Measurements from ENCODE around the gene AFF3. TPM values are rescaled to one million over a fixed set of nuclear protein-coding genes. Genes with fewer than 3 reads are reported as not detected.

Gene AFF3
- total RNA-seq, 2 experiments from 2014 or later = 2.6 to 2.9 TPM

DNA sequence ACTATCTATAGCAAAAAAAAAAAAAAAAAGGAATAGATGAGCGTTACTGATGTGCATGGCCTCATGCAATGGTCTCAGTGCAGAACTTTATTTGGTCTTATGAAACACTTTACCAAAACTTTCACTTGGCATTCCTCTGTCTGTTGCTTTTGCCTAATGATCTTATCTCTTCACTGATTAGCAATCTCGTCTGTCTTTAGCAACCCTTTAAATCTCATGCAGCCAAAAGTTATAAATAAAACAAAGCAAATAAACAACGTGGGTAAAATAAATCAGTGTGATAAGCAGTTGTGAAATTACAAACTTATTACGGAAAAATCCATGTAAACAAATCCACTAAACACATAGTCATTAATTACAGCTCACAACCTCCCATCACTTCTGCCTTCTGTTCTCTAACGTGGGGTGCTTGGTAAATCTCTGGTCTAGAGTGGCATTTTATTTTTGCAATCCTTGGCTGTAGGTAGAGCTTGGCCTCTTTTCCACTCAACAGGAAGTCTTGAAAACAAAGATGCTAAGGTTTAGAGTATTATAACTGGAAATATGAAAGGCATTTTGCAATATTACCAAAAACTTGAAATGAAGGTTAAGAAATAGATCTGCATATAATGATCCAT, 288.0 kb downstream of the AFF3 start:
- Mint-ChIP-seq H3K9me3 (no peaks in the 10 kb centered on the region), H3K36me3 (no peaks in the 10 kb centered on the region), H3K27ac (peak overlapping the region; percentile 30), H3K27me3 (peaks cover 7% of the 10 kb centered on the region), H3K4me3 (no peak overlapping the region), H3K4me1 (no peaks in the 10 kb centered on the region)
- no peak for DNase-seq

DNA sequence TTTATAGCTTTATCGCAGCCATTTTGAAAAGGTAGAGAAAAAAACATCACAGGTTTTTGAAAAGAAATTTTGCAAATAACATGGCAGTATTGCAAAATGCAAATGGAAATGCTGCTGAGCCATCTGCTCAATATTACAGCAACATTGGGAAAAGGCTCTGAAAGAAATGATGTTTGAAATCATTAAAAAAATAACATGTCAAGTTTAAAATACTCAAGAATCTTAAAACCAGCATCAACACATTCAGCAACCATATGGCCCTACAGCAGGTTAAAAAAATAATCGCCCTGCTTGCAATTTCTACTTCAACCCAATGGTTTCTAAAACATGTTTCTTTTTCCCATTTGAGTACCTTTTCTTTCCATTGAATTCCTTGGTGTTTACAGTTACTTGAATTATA, 289.4 kb downstream of the AFF3 start:
- H3K4me3 Mint-ChIP-seq = no peak overlapping the region
- H3K27ac Mint-ChIP-seq = no peak overlapping the region
- H3K9me3 Mint-ChIP-seq = no peaks in the 10 kb centered on the region
- no peaks in the 10 kb centered on the region for H3K4me1 Mint-ChIP-seq
- peaks cover 3% of the 10 kb centered on the region for H3K27me3 Mint-ChIP-seq
- H3K36me3 Mint-ChIP-seq = no peaks in the 10 kb centered on the region
- DNase-seq = no peak

DNA sequence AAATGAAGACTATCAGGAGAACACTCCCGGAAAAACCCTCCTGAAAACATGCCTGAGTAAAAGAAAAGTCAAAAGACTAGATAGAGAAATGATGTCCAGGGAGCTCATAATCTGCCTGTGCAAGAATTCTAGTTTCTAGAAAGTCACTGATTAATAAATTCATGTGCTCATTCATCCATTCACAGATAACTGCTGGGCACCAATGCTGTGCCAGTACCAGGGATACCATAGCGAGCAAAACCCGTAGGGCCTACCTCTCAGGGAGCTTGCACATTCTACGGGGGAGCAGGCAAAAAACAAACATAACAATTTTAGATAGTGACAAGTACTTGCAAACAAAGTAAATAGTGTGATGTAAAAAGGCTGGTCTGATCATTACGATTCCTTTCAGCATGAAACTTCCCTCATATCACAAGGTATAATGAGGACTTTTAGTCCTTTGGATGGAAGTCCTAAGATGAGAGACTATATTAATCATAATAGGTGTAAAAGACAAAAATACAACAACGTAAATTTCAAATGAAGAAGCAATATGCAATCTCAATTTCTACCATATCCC, 289.9 kb downstream of the AFF3 start:
- no peak for DNase-seq
- H3K4me3 Mint-ChIP-seq = no peak overlapping the region
- no peaks in the 10 kb centered on the region for H3K9me3 Mint-ChIP-seq
- H3K27ac Mint-ChIP-seq = no peak overlapping the region
- H3K36me3 Mint-ChIP-seq = no peaks in the 10 kb centered on the region
- H3K4me1 Mint-ChIP-seq = no peaks in the 10 kb centered on the region
- peaks cover 8% of the 10 kb centered on the region for H3K27me3 Mint-ChIP-seq

DNA sequence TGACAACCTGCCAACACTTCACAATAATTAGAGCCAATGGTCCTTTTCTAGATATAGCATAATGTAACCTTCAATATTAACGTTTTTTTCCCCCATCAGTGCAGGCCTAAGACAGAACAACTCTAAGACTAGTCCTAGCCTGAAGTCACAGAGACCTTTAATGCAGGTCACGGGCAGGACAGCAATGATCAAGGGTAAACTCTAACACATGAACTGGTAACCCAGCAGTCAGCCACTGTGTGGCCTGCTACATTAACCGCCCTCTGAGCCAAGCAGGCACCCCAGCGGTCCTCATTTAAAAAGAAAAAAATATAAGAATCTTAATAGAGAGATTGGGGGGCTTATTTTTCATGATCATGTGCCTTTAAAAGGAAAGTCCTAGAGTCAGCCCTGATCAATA, 290.6 kb downstream of the AFF3 start:
- Mint-ChIP-seq H3K4me1 (no peaks in the 10 kb centered on the region), H3K27me3 (peaks cover 8% of the 10 kb centered on the region), H3K4me3 (no peak overlapping the region), H3K9me3 (no peaks in the 10 kb centered on the region), H3K27ac (no peak overlapping the region), H3K36me3 (no peaks in the 10 kb centered on the region)
- DNase-seq = no peak

DNA sequence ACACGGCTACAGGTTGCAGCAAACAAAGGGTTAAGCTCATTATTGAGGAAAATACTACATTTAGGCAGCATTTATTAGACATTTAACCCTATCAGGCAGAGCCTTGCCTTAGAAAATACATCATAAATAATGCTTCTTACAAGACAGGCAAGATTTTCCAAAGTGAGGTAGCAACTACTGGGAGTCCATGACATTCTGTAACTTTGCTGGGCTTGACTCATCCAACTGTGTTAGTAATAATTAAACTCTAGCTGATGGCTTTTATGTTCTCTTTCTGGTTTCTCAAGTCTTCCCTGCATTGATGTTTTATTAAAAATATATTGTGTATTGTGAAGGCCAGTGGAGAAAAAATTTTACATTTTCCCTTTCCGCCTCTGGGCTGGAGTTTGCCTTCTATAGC, 291.3 kb downstream of the AFF3 start:
- no peak for DNase-seq

DNA sequence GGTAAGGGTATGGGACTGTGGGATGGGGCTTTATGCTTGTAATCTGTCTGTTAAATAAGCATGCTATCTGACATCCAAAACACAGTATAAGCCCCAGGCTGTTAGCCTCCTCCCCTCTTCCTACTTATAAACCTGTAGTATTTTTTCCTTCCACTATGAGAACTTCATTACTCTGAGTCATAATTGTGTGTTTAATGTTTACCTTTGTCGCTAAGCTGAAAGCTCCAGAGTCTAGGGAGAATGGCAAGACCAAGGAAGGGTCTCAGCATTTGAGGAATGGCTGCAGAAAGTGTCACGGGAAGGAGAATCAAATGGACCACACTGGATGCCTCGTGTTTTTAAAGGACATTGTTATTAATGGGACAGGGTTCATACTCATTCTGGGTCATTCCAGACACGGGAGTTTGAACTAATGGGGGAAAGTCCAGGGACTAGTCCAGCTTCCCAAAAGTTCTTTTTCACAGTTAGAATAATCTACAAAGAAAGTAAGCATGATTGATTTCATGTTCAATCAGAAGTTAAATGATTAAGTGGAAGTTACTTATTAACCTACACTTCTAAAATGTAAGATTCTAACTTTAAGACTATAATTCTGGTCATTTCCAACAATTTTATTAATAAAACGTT, 292.2 kb downstream of the AFF3 start:
- Mint-ChIP-seq H3K4me3 (no peak overlapping the region), H3K9me3 (no peaks in the 10 kb centered on the region), H3K36me3 (no peaks in the 10 kb centered on the region), H3K4me1 (no peaks in the 10 kb centered on the region), H3K27ac (no peak overlapping the region), H3K27me3 (peaks cover 8% of the 10 kb centered on the region)
- no peak for DNase-seq

More for the DNA sequence above, 291.3 kb downstream of the AFF3 start:
- H3K36me3 Mint-ChIP-seq = no peaks in the 10 kb centered on the region
- H3K4me3 Mint-ChIP-seq = no peak overlapping the region
- no peak overlapping the region for H3K27ac Mint-ChIP-seq
- no peaks in the 10 kb centered on the region for H3K4me1 Mint-ChIP-seq
- H3K9me3 Mint-ChIP-seq = no peaks in the 10 kb centered on the region
- peaks cover 8% of the 10 kb centered on the region for H3K27me3 Mint-ChIP-seq

DNA sequence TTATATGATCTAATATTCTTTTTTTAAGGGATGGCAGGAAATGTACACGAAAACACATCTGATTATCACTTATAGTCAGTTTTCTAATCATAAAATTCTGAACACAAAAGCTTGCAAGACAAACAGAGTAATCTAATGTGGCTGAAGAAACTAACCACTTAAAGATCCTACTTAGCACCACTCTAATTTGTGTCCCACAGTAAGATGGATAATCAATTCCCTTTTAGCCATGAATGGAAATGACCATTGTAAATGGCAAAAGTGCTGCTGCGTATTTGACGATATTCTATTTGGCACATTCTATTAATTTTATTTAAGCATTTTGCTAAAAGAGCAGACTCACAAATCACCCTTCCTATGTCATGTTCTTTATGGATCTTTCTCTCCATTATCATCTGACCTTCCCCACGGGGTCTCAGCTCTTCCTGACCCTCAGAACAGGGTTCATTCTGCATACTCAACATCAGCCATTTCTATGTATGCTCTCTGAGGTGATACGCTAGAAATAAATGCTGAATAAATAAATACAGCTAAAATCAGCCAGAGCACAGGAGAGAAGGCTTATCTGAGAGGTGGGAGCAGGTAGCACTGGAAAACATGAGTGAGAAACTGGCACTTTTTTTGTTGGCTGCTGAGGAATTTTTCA, 295.8 kb downstream of the AFF3 start:
- Mint-ChIP-seq H3K9me3 (no peaks in the 10 kb centered on the region), H3K4me3 (no peak overlapping the region), H3K27ac (no peak overlapping the region), H3K36me3 (no peaks in the 10 kb centered on the region), H3K4me1 (no peaks in the 10 kb centered on the region), H3K27me3 (peaks cover 5% of the 10 kb centered on the region)
- DNase-seq = no peak

DNA sequence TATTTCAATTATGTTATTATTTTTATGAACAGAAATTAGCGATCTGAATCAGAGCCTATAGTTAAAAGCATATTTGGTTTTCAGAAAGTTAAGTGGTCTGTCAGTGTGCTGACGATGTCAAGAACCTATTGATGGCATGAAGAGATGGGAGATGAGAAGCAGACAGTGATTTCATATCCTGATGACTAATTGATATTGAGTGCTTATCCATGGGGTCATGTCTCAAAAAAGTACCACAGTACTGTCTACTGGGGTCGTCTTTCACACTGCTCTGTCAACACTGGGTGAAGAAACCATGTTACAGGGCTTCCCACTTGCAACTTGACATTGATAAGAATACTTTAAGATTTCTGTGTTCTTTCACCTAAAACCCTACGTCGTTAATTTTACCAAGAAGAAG, 297.1 kb downstream of the AFF3 start:
- H3K4me1 Mint-ChIP-seq = no peaks in the 10 kb centered on the region
- H3K4me3 Mint-ChIP-seq = no peak overlapping the region
- H3K27me3 Mint-ChIP-seq = peaks cover 5% of the 10 kb centered on the region
- no peak overlapping the region for H3K27ac Mint-ChIP-seq
- no peaks in the 10 kb centered on the region for H3K9me3 Mint-ChIP-seq
- no peak for DNase-seq
- no peaks in the 10 kb centered on the region for H3K36me3 Mint-ChIP-seq

DNA sequence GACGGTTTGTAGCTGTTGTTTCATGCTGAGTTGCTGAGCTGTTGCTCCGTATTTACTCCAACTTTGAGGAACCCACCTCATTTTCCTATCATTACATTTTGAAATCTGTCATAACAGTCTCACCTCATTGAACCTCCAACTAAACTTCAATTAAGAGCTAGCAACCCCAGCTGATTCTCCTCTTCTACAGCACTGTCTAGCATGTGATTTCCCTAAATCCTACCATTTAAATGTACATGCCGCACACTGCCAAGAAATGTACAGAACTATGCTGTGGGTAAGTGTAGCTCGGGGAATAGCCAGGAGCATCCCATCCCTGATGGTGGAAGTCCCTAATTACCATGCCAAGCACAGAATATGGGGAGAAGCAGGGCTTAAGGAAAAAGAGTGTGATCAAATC, 299.9 kb downstream of the AFF3 start:
- H3K4me1 Mint-ChIP-seq = no peaks in the 10 kb centered on the region
- no peak overlapping the region for H3K27ac Mint-ChIP-seq
- DNase-seq = no peak
- no peaks in the 10 kb centered on the region for H3K36me3 Mint-ChIP-seq
- no peaks in the 10 kb centered on the region for H3K27me3 Mint-ChIP-seq
- no peaks in the 10 kb centered on the region for H3K9me3 Mint-ChIP-seq
- H3K4me3 Mint-ChIP-seq = no peak overlapping the region

DNA sequence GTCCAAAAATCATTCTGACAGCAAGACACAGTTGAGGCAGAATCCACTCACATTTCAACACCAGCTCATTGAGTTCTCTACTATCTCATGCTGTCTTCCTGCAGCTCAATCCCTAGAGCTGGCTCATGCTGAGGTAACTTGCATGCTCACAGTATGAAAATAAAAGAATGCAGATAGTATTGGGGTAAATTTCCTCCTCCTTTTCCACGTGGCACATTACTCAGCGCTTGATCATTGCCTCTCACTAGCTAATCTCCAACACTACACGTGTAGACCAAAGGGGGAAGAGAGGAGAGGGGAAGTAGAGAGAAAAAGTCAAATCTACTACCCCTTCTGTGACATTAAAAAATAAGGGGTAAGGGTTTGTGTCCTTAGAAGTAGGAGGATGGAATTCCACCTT, 300.6 kb downstream of the AFF3 start:
- Mint-ChIP-seq H3K4me3 (no peak overlapping the region), H3K4me1 (peaks cover 2% of the 10 kb centered on the region), H3K9me3 (no peaks in the 10 kb centered on the region), H3K36me3 (no peaks in the 10 kb centered on the region), H3K27me3 (peaks cover 2% of the 10 kb centered on the region), H3K27ac (no peak overlapping the region)
- no peak for DNase-seq

DNA sequence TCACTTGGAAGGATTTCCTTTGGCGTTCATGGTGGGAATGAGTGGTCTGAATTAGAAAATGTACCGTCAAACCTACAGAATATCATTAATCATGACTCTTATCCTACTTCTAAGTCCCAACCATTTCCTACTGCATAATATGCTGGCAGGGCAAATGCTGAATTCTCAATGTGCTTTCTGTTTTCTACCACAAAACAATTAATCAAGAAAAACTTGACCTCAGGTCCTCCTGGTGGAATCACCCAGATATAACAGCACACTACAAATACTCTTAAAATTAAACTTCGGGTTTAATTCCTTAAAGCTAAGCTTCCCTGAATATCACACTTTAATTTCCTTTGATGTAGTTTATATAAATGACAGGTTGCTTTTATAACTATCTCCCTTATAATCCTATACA, 301.6 kb downstream of the AFF3 start:
- peaks cover 2% of the 10 kb centered on the region for H3K4me1 Mint-ChIP-seq
- peaks cover 3% of the 10 kb centered on the region for H3K27me3 Mint-ChIP-seq
- H3K36me3 Mint-ChIP-seq = no peaks in the 10 kb centered on the region
- no peak overlapping the region for H3K4me3 Mint-ChIP-seq
- DNase-seq = no peak
- no peak overlapping the region for H3K27ac Mint-ChIP-seq
- no peaks in the 10 kb centered on the region for H3K9me3 Mint-ChIP-seq

DNA sequence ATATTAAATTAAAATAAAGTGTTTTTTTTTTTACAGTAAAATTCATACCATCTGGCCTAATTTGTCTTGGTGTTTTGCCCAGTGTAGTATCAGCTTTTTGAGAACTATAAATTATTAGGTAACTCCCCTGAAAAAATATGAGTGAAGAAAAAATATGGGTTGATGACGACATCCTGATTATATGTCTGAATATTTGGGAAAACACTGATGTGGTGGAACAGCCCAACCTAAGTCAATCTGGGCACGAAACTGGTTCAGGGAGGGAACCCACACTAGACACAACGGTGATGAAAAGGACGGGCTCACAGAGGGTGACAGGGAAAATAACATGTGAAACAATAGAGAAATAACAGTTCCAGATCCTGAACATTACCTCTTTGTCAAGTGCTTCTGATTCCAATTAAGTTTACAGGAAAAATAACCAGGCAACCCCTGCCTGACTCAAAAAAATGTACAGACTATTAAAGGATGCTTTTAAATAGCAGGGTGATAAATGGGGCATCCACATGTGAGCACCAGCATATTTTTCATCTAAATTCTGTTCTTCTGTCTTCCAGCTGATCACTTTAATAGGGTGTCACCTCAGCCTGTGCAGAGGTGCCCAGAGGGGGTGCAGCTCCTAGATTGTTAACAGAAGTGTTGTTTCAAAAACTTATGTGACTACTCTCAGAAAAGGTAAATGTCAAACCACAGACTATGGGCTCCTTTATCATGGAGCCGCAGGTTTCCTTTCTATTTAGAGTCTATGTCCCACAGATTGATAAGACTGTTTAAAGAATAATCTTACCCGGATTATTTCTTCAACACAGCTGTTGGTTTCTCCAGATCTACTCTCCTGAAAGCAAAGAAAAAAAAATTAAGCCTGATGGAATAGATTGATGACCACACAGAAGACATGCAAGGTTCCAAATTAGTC, 305.4 kb downstream of the AFF3 start:
- H3K36me3 Mint-ChIP-seq = no peaks in the 10 kb centered on the region
- DNase-seq = no peak
- no peak overlapping the region for H3K4me3 Mint-ChIP-seq
- peaks cover 2% of the 10 kb centered on the region for H3K4me1 Mint-ChIP-seq
- H3K27me3 Mint-ChIP-seq = peaks cover 3% of the 10 kb centered on the region
- no peaks in the 10 kb centered on the region for H3K9me3 Mint-ChIP-seq
- no peak overlapping the region for H3K27ac Mint-ChIP-seq

DNA sequence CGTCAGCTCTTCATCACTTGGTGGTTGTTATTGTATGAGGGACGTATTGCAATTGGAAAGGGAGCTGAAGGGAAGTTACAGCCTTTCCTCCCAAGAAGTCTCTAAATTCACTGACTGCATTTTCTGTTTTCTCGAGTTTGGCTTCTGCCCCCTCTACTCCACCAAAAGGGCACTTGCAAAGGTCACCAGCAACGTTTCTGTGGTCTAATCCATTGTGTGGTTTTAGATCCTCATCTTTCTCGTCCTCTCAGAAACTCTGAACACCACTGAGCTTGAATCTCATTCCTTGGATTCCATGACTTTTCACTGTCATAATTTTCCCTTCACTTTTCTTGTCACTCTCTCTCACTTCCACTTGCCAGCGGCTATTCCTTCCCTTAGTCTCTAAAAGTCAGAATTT, 308.0 kb downstream of the AFF3 start:
- Mint-ChIP-seq H3K9me3 (no peaks in the 10 kb centered on the region), H3K27ac (no peak overlapping the region), H3K4me3 (no peak overlapping the region), H3K4me1 (peaks cover 2% of the 10 kb centered on the region), H3K36me3 (no peaks in the 10 kb centered on the region), H3K27me3 (peaks cover 3% of the 10 kb centered on the region)
- DNase-seq = no peak

DNA sequence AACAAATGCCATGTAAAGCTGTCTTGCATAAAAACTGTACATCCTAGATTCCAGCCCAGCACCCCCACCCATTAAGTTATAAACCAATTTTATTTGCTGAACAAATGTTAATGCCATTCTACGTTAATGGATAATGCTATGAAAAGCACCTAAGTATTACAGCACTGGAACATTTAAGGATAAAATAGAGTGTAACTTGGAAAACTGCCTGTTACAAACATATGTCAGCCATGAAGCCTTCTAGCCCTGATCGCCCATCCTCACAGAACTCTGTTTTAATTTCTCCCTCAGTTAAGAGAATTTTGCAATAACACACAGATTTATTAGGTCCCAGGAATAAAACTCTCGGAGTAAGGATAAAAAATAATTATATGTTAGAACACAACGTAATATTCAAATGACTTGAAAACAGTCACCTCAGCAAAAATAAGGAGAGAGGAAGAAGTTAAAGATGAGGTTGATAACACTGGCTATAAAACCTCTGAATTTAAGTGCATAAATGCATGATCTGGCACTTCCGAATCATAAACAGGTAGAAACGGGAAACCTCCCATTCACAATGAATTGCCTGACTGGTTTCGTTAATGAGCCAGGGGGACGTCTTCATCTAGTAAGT, 308.7 kb downstream of the AFF3 start:
- no peaks in the 10 kb centered on the region for H3K36me3 Mint-ChIP-seq
- no peaks in the 10 kb centered on the region for H3K9me3 Mint-ChIP-seq
- H3K27ac Mint-ChIP-seq = no peak overlapping the region
- no peak for DNase-seq
- H3K4me1 Mint-ChIP-seq = peaks cover 2% of the 10 kb centered on the region
- H3K27me3 Mint-ChIP-seq = peaks cover 3% of the 10 kb centered on the region
- no peak overlapping the region for H3K4me3 Mint-ChIP-seq

Measured in activated naive CD8-positive, alpha-beta T cell treated with anti-CD3 and anti-CD28 coated beads for 36 hours (primary cell).